GM13977 (cell line): Measurements from ENCODE around the gene WDFY3.

Experiments
- DNase-seq: peaks from one replicate; pipeline ENCODE4 v3.0.0; 2012; ENCODE audit warnings: low spot score
- in situ Hi-C: fragments of 300-500 bp; cut with MboI; formaldehyde crosslinking; loops from one replicate; pipeline ENCODE4 v1.12.0; 2022; ENCODE audit warnings: low sequenced_read_pairs, low pct_unique_long_range_greater_than_20kb, mixed read lengths, inconsistent platforms; ENCODE audit not compliant: unreplicated experiment
- TF ChIP-seq, protein P1 (sequence below): IDR thresholded peaks from 2 replicates; pipeline ENCODE4 v1.5.1; 2012; ENCODE audit warnings: mild to moderate bottlenecking, control low read depth; ENCODE audit not compliant: insufficient read depth; ENCODE audit errors: extremely low read depth, missing control alignments

The WDFY3 gene

DNA sequence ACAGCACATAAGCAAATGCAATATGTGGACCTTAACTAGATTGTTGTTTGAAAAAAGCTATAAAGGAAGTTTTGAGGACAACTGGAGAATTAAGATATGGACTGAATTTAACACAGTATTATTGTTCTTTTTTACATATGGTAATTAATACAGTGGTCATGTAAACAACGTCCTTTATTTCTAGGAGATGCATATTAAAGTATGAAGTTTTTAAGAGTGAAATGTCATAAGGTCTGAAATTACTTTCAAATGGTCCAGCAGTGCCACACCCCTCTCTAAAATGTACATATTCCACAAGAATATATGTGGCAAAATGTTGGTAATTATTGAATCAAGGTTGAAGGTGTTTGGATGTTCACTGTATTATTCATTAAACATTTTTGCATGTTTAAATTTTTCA, 40.9 kb downstream of the WDFY3 start:
- in situ Hi-C loops = no loop called here
- TF ChIP-seq, protein P1, sequence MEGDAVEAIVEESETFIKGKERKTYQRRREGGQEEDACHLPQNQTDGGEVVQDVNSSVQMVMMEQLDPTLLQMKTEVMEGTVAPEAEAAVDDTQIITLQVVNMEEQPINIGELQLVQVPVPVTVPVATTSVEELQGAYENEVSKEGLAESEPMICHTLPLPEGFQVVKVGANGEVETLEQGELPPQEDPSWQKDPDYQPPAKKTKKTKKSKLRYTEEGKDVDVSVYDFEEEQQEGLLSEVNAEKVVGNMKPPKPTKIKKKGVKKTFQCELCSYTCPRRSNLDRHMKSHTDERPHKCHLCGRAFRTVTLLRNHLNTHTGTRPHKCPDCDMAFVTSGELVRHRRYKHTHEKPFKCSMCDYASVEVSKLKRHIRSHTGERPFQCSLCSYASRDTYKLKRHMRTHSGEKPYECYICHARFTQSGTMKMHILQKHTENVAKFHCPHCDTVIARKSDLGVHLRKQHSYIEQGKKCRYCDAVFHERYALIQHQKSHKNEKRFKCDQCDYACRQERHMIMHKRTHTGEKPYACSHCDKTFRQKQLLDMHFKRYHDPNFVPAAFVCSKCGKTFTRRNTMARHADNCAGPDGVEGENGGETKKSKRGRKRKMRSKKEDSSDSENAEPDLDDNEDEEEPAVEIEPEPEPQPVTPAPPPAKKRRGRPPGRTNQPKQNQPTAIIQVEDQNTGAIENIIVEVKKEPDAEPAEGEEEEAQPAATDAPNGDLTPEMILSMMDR = no peak
- DNase-seq = no peak

- DNase-seq = no peak
- in situ Hi-C loops = no loop called here
- TF ChIP-seq, protein P1 = no peak
These were observed 42.1 kb downstream of the WDFY3 start for GRCh38 chr4:84924434-84924833.

DNA sequence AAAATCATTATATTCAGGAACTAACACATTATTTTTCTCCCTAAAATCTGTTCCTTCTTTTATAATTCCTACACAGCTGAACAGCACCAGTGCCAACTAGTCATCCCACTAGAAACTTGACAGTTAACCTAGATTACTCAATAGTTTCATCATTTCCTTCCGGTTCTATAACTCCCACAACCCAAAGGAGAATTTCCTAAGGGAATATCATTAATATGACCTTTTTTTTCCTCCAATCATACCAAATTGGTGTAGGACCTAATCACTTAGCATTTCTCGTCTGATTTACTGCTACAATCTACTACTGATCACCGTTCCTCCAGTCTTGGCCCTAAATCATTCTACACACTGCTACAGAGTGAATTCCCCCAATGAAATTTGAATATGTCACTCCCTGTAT, 45.9 kb downstream of the WDFY3 start:
- in situ Hi-C loops = no loop called here
- DNase-seq = no peak
- TF ChIP-seq, protein P1 = no peak

- TF ChIP-seq, protein P1 = no peak
- in situ Hi-C loops = no loop called here
- DNase-seq = no peak
These were observed 48.5 kb downstream of the WDFY3 start for GRCh38 chr4:84917869-84918600.

DNA sequence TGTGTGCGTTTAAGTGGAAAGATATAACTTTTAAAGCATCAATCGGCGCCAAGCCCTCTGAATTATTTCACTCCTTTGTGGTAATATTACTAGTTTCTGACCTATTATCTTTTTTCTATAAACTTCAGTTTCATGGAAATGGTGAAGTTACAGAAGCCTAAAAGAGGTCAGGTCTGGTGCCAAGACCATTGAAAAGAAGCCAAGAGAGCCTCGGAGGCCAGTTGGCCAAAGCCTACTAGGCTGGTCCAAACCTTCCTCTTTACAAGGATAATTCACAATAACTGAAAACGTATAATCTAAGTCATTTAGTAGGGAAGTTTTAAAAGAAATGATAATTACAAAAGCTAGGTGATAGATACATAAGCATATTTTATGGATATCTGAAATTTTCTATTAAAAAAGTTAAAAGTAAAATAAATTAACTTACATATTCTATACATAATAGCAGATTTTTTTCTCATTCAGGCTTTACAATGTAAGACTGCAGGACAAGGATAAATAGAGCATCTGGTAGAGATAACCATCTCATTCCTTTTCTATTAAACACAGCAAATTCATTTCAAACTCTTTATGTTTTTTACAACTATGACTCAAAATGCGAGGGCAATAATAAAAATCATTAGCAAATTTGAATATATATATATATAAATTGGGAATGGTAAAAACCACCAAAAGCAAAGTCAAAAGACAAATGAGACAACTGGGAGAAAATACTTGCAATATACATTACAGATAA, 49.2 kb downstream of the WDFY3 start:
- in situ Hi-C loops = no loop called here
- TF ChIP-seq, protein P1 = no peak

GRCh38 chr4:84916227-84916626, 50.3 kb downstream of the WDFY3 start:
- in situ Hi-C loops = no loop called here
- TF ChIP-seq, protein P1 = no peak
- no peak for DNase-seq

More for the DNA sequence above, 49.2 kb downstream of the WDFY3 start:
- no peak for DNase-seq
